Measurements from ENCODE around the gene RBBP8.

DNA sequence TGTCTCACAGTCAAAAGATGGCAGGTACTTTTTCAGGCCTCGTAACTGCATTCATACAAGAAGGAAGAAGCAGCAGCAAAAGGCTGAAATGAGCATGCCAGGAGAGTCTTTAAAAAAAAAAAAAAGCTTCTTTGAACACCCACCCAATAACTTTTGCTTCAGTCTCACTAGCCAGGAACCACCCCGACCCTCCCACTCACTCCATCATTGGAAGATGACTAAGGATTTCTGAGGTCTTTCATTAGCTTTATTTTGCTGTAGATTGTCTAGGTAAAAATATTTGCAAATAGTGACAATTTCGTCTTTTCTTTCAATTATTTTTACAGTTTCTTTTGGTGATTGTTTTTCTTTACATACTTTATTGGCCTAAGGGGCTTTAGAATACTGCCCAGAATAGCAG is 37.9 kb downstream of the RBBP8 start:
- TF ChIP-seq EZH2 (IDR thresholded peaks at IDR 0.05; ENCODE audit: insufficient read depth, poor library complexity, severe bottlenecking), result no peak
- TF ChIP-seq EZH2phosphoT487 (IDR thresholded peaks at IDR 0.05; ENCODE audit: insufficient read depth, low read depth), result no peak

All from GM23248 (cell line).